AG04449 (cell line): Measurements from ENCODE around the gene ZNF442.
"Not testable (repeated sequence)": the region's sequence is repeated elsewhere in the genome, so short reads cannot be mapped to it uniquely, and the experiment has no call there.

Experiments
- CTCF ChIA-PET: fragments of 350-600 bp; formaldehyde crosslinking; extraction: SDS; loops from one replicate; lab custom pipeline; 2021; ENCODE audit warnings: antibody characterized with exemption; lab: Yijun Ruan, JAX
- POLR2A ChIA-PET: fragments of 400-600, 350-600 bp; formaldehyde crosslinking; extraction: SDS; loops from one replicate; lab custom pipeline; 2020; ENCODE audit warnings: antibody characterized with exemption, inconsistent platforms; lab: Yijun Ruan, JAX
- DNase-seq: peaks from one replicate; pipeline ENCODE4 v3.0.0-alpha.2; 2010; ENCODE audit warnings: low read depth, low spot score
- H3K4me3 ChIP-seq: 2 replicates; pipeline ENCODE4 v1.5.1; 2011; ENCODE audit warnings: low read depth, mild to moderate bottlenecking, control low read depth, low read length
- CTCF ChIP-seq: IDR thresholded peaks from one replicate; pipeline ENCODE4 v1.5.1; 2011; ENCODE audit warnings: mild to moderate bottlenecking, moderate library complexity, low read length, control low read depth, inconsistent platforms; ENCODE audit not compliant: insufficient read depth; ENCODE audit errors: missing control alignments

ZNF442 gene

DNA sequence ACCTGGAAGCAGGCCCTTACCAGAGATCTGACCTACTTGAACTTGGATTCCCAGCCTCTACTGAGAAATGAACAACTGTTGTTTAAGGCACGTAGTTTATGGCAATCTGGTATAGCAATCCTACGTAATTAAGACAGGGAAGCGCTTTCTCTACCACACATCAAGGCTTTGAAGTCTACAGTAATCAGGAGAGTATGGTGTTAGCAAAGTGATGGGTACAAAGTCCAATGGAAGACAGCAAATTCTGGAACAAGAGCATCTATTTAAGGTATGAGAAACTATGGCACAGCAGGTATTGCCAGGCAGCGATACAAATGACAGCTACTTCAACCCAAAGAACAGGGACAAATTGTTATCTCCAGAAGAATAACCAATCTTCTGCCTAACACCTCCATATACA is 35.1 kb downstream of the ZNF442 start:
- DNase-seq = no peak
- POLR2A ChIA-PET = no interaction called here
- no peak for TF ChIP-seq CTCF
- CTCF ChIA-PET = no interaction called here
- no peak overlapping the region for H3K4me3 ChIP-seq

GRCh38 chr19:12325690-12326089 is 39.8 kb downstream of the ZNF442 start:
- H3K4me3 ChIP-seq = no peak overlapping the region
- no peak for DNase-seq
- POLR2A ChIA-PET = no interaction called here
- CTCF ChIA-PET = interaction anchor here (0.6 kb wide), 1 partner anchor 1816 kb away, joined by 3 read pairs; no protein-coding TSS in a partner anchor
- no peak for TF ChIP-seq CTCF

DNA sequence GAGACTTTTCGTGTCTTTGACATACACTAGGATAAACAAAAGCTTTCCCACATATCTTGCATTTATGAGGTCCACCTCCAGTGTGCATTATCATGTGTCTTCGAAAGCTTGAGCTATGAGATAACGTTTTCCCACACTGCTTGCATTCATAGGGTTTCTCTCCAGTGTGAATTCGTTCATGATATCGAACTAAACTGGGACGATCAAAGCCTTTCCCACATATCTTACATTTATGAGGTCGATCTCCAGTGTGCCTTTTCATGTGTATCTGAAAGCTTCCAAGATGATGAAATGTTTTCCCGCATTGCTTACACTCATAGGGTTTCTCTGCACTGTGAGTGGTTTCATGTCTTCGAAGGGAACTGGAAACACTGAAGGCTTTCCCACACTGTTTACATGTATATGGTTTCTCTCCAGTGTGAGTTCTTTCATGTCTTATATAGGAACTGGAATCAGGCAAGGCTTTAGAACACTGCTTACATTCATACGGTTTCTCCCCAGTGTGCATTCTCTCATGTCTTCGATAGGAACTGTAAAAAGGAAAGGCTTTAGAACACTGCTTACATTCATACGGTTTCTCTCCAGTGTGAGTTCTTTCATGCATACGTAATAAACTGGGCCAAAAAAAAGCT is 46.6 kb downstream of the ZNF442 start:
- no peak for TF ChIP-seq CTCF
- DNase-seq = no peak
- no peak overlapping the region for H3K4me3 ChIP-seq
- ChIA-PET POLR2A (no interaction called here), CTCF (interaction anchor here (0.8 kb wide), 2 partner anchors 12 to 47 kb away, joined by 3 read pairs; partner anchors contain the start of gene ZNF442)

DNA sequence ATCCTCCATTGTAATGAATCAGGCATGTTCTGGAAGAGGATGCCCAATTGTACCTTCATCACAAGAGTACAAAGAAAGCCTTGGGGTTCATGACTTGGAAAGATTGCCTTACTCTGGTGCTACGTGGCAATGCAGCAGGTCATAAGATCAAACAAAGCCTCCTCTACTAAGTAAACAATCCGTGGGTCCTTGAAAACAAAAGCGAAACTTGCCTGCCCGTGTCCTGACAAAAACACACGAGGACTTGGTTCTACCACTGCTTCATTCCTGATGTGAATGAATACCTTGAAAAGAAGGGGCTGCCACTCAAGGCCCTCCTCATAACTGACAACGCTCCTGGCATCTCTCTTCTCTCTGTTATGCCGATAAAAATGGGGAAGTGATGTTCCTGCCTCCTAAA is 50.9 kb downstream of the ZNF442 start:
- ChIA-PET CTCF (no interaction called here), POLR2A (no interaction called here)
- TF ChIP-seq CTCF = no peak
- no peak overlapping the region for H3K4me3 ChIP-seq
- DNase-seq = no peak

- DNase-seq, CTCF ChIA-PET, H3K4me3 ChIP-seq, POLR2A ChIA-PET: not testable (repeated sequence)
Measured at GRCh38 chr19:12308891-12309290, 56.6 kb downstream of the ZNF442 start.
